Coronary artery (tissue), 2 donors: Measurements from ENCODE around the gene TNFRSF6B.

Experiments
- DNase-seq: peaks from one replicate; pipeline ENCODE4 v3.0.0-alpha.2; 2017; ENCODE audit warnings: low spot score
- H3K27ac ChIP-seq, 2 donors: fragments of 200-600 bp; sonication (generic); one replicate each; pipeline ENCODE4 v1.5.1; 2016 to 2019
- H3K4me3 ChIP-seq: fragments of 200-600 bp; sonication (generic); 2 replicates; pipeline ENCODE4 v1.5.1; 2016; ENCODE audit warnings: mild to moderate bottlenecking, moderate library complexity
- TF ChIP-seq, protein P1 (sequence below): fragments of 200-600 bp; sonication (generic); IDR thresholded peaks from one replicate; pipeline ENCODE4 v1.5.1; 2019; ENCODE audit warnings: antibody characterized with exemption

The TNFRSF6B gene

DNA sequence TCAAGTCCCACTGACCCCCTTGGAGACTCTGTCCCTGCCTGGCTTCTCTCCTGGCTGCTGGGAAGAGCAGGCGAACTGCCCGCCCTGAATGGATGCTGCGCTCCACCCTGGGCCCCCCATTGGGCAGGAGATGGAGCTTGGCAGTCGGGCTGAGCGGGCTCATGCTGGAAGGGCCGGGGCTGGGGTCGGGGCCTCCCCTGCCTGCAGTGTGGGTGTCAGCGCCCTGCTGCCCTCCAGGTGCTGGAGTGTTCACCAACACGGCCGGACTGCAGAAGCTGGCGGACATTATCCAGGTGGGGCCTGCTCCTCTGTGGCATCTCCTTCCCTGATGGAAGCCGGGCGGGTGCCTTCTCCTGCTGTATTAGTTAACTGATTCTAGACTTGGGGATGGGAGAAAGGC is 16.0 kb upstream of the TNFRSF6B start:
- TF ChIP-seq, protein P1, sequence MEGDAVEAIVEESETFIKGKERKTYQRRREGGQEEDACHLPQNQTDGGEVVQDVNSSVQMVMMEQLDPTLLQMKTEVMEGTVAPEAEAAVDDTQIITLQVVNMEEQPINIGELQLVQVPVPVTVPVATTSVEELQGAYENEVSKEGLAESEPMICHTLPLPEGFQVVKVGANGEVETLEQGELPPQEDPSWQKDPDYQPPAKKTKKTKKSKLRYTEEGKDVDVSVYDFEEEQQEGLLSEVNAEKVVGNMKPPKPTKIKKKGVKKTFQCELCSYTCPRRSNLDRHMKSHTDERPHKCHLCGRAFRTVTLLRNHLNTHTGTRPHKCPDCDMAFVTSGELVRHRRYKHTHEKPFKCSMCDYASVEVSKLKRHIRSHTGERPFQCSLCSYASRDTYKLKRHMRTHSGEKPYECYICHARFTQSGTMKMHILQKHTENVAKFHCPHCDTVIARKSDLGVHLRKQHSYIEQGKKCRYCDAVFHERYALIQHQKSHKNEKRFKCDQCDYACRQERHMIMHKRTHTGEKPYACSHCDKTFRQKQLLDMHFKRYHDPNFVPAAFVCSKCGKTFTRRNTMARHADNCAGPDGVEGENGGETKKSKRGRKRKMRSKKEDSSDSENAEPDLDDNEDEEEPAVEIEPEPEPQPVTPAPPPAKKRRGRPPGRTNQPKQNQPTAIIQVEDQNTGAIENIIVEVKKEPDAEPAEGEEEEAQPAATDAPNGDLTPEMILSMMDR = no peak
- Histone ChIP-seq H3K27ac (peak overlapping the region in 1 of 2 donors; percentile 91), H3K4me3 (no peak overlapping the region)
- DNase-seq = no peak

DNA sequence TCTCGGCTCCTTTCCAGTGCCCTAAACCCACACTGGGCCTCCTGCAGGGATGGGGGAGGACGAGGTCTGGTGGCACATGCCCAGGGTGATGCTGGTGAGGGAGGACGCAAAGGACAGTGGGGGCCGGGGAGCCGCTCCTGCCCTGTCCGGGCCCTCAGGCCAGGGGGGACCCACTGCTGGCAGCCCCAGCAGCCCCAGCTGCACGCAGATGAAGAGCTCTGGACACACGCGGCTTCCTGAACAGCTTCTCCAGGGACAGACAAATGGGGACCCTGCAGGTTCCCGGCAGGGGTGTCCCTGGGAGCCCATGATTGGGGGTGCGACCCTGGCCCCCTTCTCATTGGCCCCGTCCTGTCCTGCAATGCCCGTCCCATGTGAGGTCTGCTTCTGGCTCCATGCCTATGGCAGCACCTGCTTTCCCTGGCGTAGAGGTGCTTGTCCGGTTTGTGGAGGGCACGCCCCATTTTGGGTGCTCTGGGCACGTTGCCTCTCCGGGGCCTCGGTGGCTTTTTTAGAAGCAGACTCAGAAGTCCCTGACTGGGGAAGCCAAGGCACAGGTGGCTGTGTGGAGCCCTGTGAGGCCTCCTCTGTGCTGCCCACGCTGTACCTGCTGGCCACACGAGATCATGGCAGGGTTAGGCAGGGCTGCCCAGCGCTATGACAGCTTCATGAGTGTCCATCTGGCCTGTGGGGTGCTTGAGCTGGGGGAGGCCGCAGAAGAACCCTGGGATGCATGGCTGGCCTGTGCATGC is 15.4 kb upstream of the TNFRSF6B start:
- peak overlapping the region; percentile 68 to 91 for H3K27ac ChIP-seq
- TF ChIP-seq, protein P1 = no peak
- no peak overlapping the region for H3K4me3 ChIP-seq
- DNase-seq = no peak

DNA sequence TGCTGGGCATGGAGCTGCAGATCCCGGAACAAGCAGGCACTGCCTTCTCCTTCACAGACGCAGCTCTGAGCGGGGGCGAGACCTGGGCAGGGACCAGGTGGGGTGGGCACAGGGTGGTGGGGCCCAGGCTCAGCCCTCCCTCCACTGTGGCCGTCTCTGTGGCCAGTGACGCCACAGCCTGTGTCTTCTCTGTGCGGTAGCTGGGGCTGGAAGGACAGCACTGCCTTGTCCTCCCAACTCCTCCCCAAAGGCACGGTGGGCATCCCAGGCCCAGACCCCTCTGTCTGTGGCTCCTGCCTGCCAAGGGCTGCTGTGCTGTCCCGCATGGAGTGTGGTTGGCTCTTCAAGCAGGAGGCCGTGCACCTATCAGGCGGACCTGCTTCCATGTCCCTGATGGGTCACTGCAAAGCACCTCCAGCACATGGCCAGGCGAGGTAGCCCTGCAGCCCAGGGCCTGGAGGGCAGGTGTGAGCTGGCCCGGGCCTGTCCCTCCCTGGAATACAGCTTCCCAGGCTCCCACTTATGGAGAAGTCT is 14.8 kb upstream of the TNFRSF6B start:
- TF ChIP-seq, protein P1 = no peak
- H3K27ac ChIP-seq = peak overlapping the region; percentile 68 to 91
- no peak overlapping the region for H3K4me3 ChIP-seq
- DNase-seq = no peak

DNA sequence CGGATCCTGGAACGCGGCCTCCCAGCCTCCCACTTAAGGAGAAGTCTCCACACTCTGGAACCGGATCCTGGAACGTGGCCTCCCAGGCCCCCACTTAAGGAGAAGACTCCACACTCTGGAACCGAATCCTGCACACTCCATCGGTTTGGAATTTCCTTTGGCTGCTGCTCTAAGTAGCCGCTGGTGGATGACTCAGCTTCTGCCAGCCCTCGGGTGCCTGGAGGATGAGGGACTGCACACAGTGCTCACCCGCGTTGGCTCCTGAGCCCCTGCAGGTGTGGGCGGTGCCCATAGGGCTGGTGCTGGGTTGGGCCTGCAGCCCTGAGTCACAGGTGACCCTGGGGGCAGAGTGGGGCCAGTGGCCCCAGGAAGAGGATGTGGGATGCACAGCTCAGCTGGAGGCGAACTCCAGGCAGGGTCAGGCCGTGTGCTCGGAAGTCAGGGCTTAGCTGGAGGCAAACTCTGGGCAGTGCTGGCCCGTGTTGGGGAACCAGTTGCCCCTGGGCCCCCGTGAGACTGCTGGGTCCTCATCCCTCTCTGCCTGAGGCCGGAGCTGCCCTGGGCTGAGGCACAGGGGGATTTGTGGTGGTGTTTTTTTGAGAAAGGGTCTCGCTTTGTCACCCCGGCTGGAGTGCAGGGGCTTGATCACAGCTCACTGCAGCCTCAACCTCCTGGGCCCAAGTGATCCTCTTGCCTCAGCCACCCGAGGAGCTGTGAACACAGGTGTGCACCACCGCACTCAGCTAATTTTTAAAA is 13.9 kb upstream of the TNFRSF6B start:
- peak; percentile 93 for DNase-seq
- Histone ChIP-seq H3K27ac (peak overlapping the region; percentile 68 to 91), H3K4me3 (peak overlapping the region; percentile 29)
- TF ChIP-seq, protein P1 = no peak

DNA sequence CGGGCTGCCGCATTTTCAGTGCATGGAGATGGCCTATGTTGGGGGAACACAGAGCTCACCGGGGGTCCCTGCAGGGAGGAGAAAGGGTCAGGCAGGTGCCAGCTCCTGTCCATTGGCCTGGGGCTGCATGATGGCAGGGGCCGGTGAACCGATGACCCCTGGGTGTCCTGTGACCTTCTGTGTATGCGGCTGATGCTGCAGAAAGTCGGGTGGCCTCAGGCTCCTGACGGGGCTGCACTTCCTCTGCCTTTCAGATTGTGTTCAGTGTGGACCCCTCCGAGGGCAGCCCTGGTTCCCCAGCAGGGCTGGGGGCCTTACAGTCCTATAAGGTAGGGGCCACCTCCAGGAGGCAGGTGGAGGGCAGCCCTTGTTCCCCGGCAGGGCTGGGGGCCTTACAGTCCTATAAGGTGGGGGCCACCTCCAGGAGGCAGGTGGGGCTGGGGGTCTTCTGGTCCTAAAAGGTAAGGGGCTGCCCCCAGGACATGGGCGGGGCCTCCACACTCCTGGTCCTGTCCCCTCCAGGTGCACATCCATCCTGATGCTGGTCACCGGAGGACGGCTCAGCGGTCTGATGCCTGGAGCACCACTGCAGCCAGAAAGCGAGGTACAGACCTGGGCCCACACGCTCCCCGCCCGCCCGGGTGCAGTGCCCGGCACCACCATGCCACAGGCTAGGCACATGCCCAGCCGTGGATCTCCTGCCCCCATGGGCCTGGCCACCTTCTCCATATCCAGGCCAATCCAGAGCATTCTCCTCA is 11.0 kb upstream of the TNFRSF6B start:
- H3K4me3 ChIP-seq = no peak overlapping the region
- DNase-seq = no peak
- H3K27ac ChIP-seq = peak overlapping the region; percentile 68 to 81
- TF ChIP-seq, protein P1 = no peak

DNA sequence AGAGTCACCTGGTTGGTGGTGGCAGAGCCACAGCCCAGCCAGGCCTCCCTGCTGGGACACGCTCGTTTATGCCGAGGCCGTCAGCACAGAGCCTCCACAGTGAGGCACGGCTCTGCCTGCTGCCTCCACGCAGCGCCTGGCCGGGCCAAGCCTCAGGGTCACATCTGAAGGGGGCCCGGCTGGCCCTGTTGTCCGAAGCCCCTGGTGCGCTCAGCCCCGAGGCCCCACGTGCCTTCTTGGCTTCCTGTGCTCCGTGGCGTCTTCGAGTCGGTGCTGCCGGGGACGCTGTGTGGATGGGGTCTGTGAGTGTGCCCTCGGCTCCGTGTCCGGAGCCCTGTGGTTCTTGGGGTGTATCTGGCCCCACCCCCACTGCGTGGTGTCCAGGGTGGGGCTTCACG is 10.4 kb upstream of the TNFRSF6B start:
- TF ChIP-seq, protein P1 = no peak
- Histone ChIP-seq H3K4me3 (peak overlapping the region; percentile 19), H3K27ac (peak overlapping the region; percentile 68 to 81)
- DNase-seq = no peak
